ENCODE measurements around the gene KLHDC10.

GRCh38 chr7:130070861-130071622 lies 708 bp downstream of the KLHDC10 start:
- TF ChIP-seq RXRA (CRISPR knock-in tag; IDR thresholded peaks at IDR 0.05) (no peak), KLF13 (CRISPR knock-in tag; IDR thresholded peaks at IDR 0.05) (no peak), ZNF557 (CRISPR knock-in tag; IDR thresholded peaks at IDR 0.05) (no peak), BHLHE40 (IDR thresholded peaks at IDR 0.05; ENCODE audit: low read length) (no peak), CTCF (CRISPR knock-in tag; IDR thresholded peaks at IDR 0.05) (no peak), MXD1 (CRISPR knock-in tag; IDR thresholded peaks at IDR 0.05) (no peak), EP300 (IDR thresholded peaks at IDR 0.05; ENCODE audit: low read depth in 2 of 2, low read length in 2 of 2) (no peak), EP300 (CRISPR knock-in tag; IDR thresholded peaks at IDR 0.05; ENCODE audit: borderline replicate concordance) (no peak), MLLT10 (CRISPR knock-in tag; IDR thresholded peaks at IDR 0.05) (no peak), ATF7 (IDR thresholded peaks at IDR 0.05) (no peak), ATF7 (CRISPR knock-in tag; IDR thresholded peaks at IDR 0.05) (no peak), GATA4 (IDR thresholded peaks at IDR 0.05; ENCODE audit: borderline replicate concordance, low read depth) (no peak), CREM (IDR thresholded peaks at IDR 0.05) (no peak), CREM (CRISPR knock-in tag; IDR thresholded peaks at IDR 0.05) (no peak)
- TF ChIP-seq, protein P1, sequence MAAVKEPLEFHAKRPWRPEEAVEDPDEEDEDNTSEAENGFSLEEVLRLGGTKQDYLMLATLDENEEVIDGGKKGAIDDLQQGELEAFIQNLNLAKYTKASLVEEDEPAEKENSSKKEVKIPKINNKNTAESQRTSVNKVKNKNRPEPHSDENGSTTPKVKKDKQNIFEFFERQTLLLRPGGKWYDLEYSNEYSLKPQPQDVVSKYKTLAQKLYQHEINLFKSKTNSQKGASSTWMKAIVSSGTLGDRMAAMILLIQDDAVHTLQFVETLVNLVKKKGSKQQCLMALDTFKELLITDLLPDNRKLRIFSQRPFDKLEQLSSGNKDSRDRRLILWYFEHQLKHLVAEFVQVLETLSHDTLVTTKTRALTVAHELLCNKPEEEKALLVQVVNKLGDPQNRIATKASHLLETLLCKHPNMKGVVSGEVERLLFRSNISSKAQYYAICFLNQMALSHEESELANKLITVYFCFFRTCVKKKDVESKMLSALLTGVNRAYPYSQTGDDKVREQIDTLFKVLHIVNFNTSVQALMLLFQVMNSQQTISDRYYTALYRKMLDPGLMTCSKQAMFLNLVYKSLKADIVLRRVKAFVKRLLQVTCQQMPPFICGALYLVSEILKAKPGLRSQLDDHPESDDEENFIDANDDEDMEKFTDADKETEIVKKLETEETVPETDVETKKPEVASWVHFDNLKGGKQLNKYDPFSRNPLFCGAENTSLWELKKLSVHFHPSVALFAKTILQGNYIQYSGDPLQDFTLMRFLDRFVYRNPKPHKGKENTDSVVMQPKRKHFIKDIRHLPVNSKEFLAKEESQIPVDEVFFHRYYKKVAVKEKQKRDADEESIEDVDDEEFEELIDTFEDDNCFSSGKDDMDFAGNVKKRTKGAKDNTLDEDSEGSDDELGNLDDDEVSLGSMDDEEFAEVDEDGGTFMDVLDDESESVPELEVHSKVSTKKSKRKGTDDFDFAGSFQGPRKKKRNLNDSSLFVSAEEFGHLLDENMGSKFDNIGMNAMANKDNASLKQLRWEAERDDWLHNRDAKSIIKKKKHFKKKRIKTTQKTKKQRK (IDR thresholded peaks at IDR 0.05; ENCODE audit: low read length) = no peak
